ENCODE data around the gene ACOT6. TPM values are rescaled to one million over a fixed set of nuclear protein-coding genes. Genes with fewer than 3 reads are reported as not detected.

The ACOT6 gene
- total RNA-seq, 4 donors from 2014 or later, result not detected

GRCh38 chr14:73663548-73664212 lies 51.4 kb downstream of the ACOT6 start:
- H3K36me3 ChIP-seq, result peaks cover 0 to 50% (median 18%) of the 10 kb centered on the region in 4 donors
- no peak overlapping the region for H3K27ac ChIP-seq (replicated peaks in 1 of 4)
- no peak for DNase-seq (ENCODE audit: extremely low spot score)
- H3K27me3 ChIP-seq, result no peaks in the 10 kb centered on the region
- no peaks in the 10 kb centered on the region for H3K9me3 ChIP-seq
- TF ChIP-seq, protein P1, sequence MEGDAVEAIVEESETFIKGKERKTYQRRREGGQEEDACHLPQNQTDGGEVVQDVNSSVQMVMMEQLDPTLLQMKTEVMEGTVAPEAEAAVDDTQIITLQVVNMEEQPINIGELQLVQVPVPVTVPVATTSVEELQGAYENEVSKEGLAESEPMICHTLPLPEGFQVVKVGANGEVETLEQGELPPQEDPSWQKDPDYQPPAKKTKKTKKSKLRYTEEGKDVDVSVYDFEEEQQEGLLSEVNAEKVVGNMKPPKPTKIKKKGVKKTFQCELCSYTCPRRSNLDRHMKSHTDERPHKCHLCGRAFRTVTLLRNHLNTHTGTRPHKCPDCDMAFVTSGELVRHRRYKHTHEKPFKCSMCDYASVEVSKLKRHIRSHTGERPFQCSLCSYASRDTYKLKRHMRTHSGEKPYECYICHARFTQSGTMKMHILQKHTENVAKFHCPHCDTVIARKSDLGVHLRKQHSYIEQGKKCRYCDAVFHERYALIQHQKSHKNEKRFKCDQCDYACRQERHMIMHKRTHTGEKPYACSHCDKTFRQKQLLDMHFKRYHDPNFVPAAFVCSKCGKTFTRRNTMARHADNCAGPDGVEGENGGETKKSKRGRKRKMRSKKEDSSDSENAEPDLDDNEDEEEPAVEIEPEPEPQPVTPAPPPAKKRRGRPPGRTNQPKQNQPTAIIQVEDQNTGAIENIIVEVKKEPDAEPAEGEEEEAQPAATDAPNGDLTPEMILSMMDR (IDR thresholded peaks at IDR 0.05), result no peak
- TF ChIP-seq POLR2AphosphoS5 (IDR thresholded peaks at IDR 0.05) (no peak), POLR2A (IDR thresholded peaks at IDR 0.05; ENCODE audit: low read depth) (no peak), EP300 (IDR thresholded peaks at IDR 0.05) (no peak)
- H3K4me1 ChIP-seq, result no peaks in the 10 kb centered on the region
- intact Hi-C loops (cut with DNase I), result no loop called here
- no peak overlapping the region for H3K4me3 ChIP-seq

- intact Hi-C loops (cut with DNase I), result no loop called here
- TF ChIP-seq, protein P1 (IDR thresholded peaks at IDR 0.05), result no peak
- TF ChIP-seq POLR2A (IDR thresholded peaks at IDR 0.05; ENCODE audit: low read depth), result no peak
- Histone ChIP-seq H3K36me3 (peaks cover 0 to 44% (median 12%) of the 10 kb centered on the region in 4 donors), H3K27ac (replicated peaks in 1 of 4) (no peak overlapping the region), H3K27me3 (no peaks in the 10 kb centered on the region), H3K9me3 (no peaks in the 10 kb centered on the region), H3K4me3 (no peak overlapping the region), H3K4me1 (no peaks in the 10 kb centered on the region)
- WGBS, result 85% methylated on average over 2 of the region's 2 CpGs
- DNase-seq (ENCODE audit: extremely low spot score), result no peak
Observed at GRCh38 chr14:73665130-73665529, 52.8 kb downstream of the ACOT6 start.

- TF ChIP-seq POLR2A (IDR thresholded peaks at IDR 0.05; ENCODE audit: low read depth) (no peak), POLR2AphosphoS5 (IDR thresholded peaks at IDR 0.05) (no peak), EP300 (IDR thresholded peaks at IDR 0.05) (no peak)
- TF ChIP-seq, protein P1 (IDR thresholded peaks at IDR 0.05), result no peak
- Histone ChIP-seq H3K27ac (replicated peaks in 1 of 4) (no peak overlapping the region), H3K4me1 (no peaks in the 10 kb centered on the region), H3K9me3 (no peaks in the 10 kb centered on the region), H3K4me3 (no peak overlapping the region), H3K36me3 (peaks cover 0 to 34% (median 10%) of the 10 kb centered on the region in 4 donors), H3K27me3 (no peaks in the 10 kb centered on the region)
- WGBS, result 92% methylated on average over 5 of the region's 5 CpGs
- no peak for DNase-seq (ENCODE audit: extremely low spot score)
- intact Hi-C loops (cut with DNase I), result no loop called here
Observed at GRCh38 chr14:73666583-73666982, 54.3 kb downstream of the ACOT6 start.

DNA sequence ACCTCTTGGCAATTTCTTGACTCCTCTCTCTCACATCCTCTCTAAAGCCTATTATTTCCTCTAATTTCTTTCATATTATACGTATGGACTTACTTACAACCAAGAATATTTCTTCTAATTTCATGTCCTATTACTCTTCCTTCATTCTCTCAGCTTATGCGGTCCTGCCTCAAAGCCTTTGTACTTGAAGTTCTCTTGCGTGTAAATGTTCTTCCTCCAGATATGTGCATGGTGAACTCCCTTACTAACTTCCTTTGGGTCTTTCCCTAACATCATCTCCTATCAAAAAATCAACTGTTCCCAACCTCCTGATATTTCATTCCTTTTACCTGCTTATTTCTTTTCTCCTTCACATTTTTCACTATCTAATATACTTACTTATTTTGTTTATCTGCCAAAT lies 55.5 kb downstream of the ACOT6 start:
- intact Hi-C loops (cut with DNase I), result no loop called here
- 87% methylated on average over 3 of the region's 3 CpGs for WGBS
- Histone ChIP-seq H3K27me3 (no peaks in the 10 kb centered on the region), H3K36me3 (peaks cover 0 to 40% (median 6%) of the 10 kb centered on the region in 4 donors), H3K4me1 (no peaks in the 10 kb centered on the region), H3K9me3 (no peaks in the 10 kb centered on the region), H3K4me3 (no peak overlapping the region), H3K27ac (replicated peaks in 1 of 4) (no peak overlapping the region)
- no peak for TF ChIP-seq EP300 (IDR thresholded peaks at IDR 0.05)
- TF ChIP-seq, protein P1 (IDR thresholded peaks at IDR 0.05), result no peak
- TF ChIP-seq POLR2A (IDR thresholded peaks at IDR 0.05; ENCODE audit: low read depth), result no peak
- no peak for TF ChIP-seq POLR2AphosphoS5 (IDR thresholded peaks at IDR 0.05)
- no peak for DNase-seq (ENCODE audit: extremely low spot score)

Small RNA genes within 50 kb of the gene (small RNA-seq; reads per million reads assigned to genes)
- gene RNU6-240P, result 0 reads per million in 3 donors

Other genes starting within 250 kb of the ACOT6 start
- 10 to 100 TPM; 49.2 to 63.4 (median 50.7) TPM for gene NUMB, start 154.0 kb upstream of the ACOT6 start, total RNA-seq
- gene RIOX1, start 121.6 kb upstream of the ACOT6 start, total RNA-seq, result 10 to 100 TPM; 15.8 to 23.7 (median 18.7) TPM
- 10 to 100 TPM in 2 of 4 donors, 1 to 10 TPM in 2; 8.0 to 30.1 (median 14.1) TPM for gene ACOT1, start 75.4 kb upstream of the ACOT6 start, total RNA-seq
- under 1 TPM; under 0.01 to 0.80 (median 0.34) TPM for gene HEATR4, start 53.6 kb upstream of the ACOT6 start, total RNA-seq
- 100 to 1,000 TPM in 3 of 4 donors, 10 to 100 TPM in 1; 36.8 to 186 (median 128) TPM for gene ACOT2, start 43.3 kb upstream of the ACOT6 start, total RNA-seq
- gene ACOT4, start 20.6 kb upstream of the ACOT6 start, total RNA-seq, result under 1 TPM; 0.42 to 0.57 (median 0.48) TPM
- gene DNAL1, start 32.5 kb downstream of the ACOT6 start, total RNA-seq, result 10 to 100 TPM in 2 of 4 donors, 1 to 10 TPM in 2; 6.2 to 13.7 (median 10.4) TPM
- gene PNMA1, start 101.9 kb downstream of the ACOT6 start, total RNA-seq, result 10 to 100 TPM; 34.8 to 74.2 (median 55.0) TPM
- 1 to 10 TPM; 2.5 to 7.1 (median 4.3) TPM for gene PTGR2, start 239.3 kb downstream of the ACOT6 start, total RNA-seq